Activated CD4-positive, alpha-beta memory T cell treated with anti-CD3 and anti-CD28 coated beads for 36 hours (primary cell): ENCODE measurements around the gene HLA-DMA. TPM values are rescaled to one million over a fixed set of nuclear protein-coding genes. Genes with fewer than 3 reads are reported as not detected.
A peak's percentile ranks its signal among the peaks of the same experiment; 100 is the strongest.
"Not testable (repeated sequence)": the region's sequence is repeated elsewhere in the genome, so short reads cannot be mapped to it uniquely, and the experiment has no call there.

Source experiments
- CTCF ChIA-PET: fragments of 350-600 bp; sonication (Branson Sonifier 250); formaldehyde crosslinking; loops from one replicate; lab custom pipeline; 2021; ENCODE audit warnings: antibody characterized with exemption, inconsistent platforms; lab: Charles Lee
- POLR2A ChIA-PET: fragments of 350-600 bp; sonication (Branson Sonifier 250); formaldehyde crosslinking; loops from one replicate; lab custom pipeline; 2021; ENCODE audit warnings: antibody characterized with exemption; lab: Charles Lee
- DNase-seq: peaks from one replicate; pipeline ENCODE4 v3.0.0-alpha.2; 2020
- H3K27ac Mint-ChIP-seq: one replicate; pipeline ENCODE4 v1.8.0; 2021; ENCODE audit warnings: mixed read lengths
- H3K27me3 Mint-ChIP-seq: one replicate; pipeline ENCODE4 v1.8.0; 2021; ENCODE audit warnings: mixed read lengths
- H3K36me3 Mint-ChIP-seq: one replicate; pipeline ENCODE4 v1.8.0; 2021; ENCODE audit warnings: mixed read lengths
- H3K4me1 Mint-ChIP-seq: one replicate; pipeline ENCODE4 v1.8.0; 2021; ENCODE audit warnings: low read depth, mixed read lengths
- H3K4me3 Mint-ChIP-seq: one replicate; pipeline ENCODE4 v1.8.0; 2021; ENCODE audit warnings: mild to moderate bottlenecking, mixed read lengths
- H3K9me3 Mint-ChIP-seq: one replicate; pipeline ENCODE4 v1.8.0; 2021; ENCODE audit warnings: mixed read lengths
- intact Hi-C: fragments of 100-400 bp; cut with micrococcal nuclease; formaldehyde crosslinking; loops from one replicate; pipeline ENCODE4 v1.15.1; 2023
- total RNA-seq, 2 experiments: library from RNA; stranded (reverse); gene quantifications; one replicate each; pipeline ENCODE4 v1.2.3, GENCODE V29; 2021

The HLA-DMA gene
- total RNA-seq, 2 experiments from 2014 or later, result 9.6 to 10.2 TPM

DNA sequence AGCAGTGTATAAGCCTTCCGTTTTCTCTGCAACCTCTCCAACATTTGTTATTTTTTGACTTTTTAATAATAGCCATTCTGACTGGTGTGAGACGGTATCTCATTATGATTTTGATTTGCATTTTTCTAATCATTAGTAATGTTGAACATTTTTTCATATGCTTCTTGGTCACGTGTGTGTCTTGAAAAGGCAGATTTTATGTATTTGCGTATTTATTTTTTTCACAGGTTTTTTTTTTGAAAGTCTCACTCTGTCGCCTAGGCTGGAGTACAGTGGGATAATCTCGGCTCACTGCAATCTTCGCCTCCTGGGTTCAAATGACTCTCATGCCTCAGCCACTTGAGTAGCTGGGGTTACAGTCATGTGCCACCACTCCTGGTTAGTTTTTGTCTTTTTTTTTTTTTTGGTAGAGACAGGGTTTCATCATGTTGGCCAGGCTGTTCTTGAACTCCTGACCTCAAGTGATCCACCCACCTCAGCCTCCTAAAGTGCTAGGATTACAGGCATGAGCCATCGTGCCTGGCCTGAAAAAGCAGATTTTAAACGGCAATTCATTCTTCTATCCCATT, 10.3 kb downstream of the HLA-DMA start:
- H3K4me1 Mint-ChIP-seq, result peaks cover 59% of the 10 kb centered on the region
- H3K4me3 Mint-ChIP-seq, result not testable (repeated sequence)
- POLR2A ChIA-PET, result interaction anchor here (1.2 to 5.4 kb wide), 3 partner anchors 25 to 30 kb away, joined by 3 to 59 read pairs (median 22); partner anchors contain the start of gene BRD2

DNA sequence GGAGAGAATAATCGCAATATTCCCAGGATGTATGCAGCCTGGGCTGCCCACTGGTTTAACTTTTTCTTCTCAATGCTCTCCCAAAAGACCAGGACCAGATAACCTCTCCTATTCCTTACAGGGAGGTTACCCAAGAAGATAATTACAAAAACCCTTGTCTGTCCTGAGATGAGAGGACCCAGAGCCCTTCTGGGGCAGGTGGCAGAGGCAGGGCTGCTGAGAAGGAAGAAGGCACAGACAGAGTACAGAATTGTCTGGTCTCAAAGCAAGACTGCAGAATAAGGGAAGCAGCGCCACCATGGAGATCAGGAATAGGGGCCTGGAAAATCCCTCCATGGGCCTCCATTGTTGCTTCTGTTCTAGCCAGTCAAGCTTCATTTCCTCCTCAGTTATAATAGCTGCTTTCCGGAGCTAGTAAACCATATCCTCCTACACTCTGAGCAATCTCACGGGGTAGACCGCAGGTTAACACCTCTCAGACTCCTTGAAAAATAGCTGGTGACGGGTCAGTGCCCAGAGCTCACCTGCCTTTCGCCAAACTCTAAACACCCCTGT, 11.6 kb downstream of the HLA-DMA start:
- Mint-ChIP-seq H3K27me3 (no peaks in the 10 kb centered on the region), H3K9me3 (peaks cover 3% of the 10 kb centered on the region), H3K36me3 (no peaks in the 10 kb centered on the region), H3K27ac (peak overlapping the region; percentile 87), H3K4me1 (peaks cover 59% of the 10 kb centered on the region), H3K4me3 (peak overlapping the region; percentile 77)
- intact Hi-C loops, result loop anchor here (1.0 to 5.0 kb wide), 4 partner anchors 12 to 49 kb away; partner anchors contain the start of genes BRD2 and HLA-DMA
- ChIA-PET CTCF (interaction anchor here (0.6 to 13.1 kb wide), 15 partner anchors 8 to 103 kb away, joined by 3 to 384 read pairs (median 6); partner anchors contain the start of genes BRD2, HLA-DMA and TAP2), POLR2A (interaction anchor here (0.6 to 5.4 kb wide), 8 partner anchors 12 to 47 kb away, joined by 3 to 59 read pairs (median 3); partner anchors contain the start of genes BRD2 and HLA-DMA)
- DNase-seq, result peak; percentile 71

More for the DNA sequence above, 10.3 kb downstream of the HLA-DMA start:
- not testable (repeated sequence) for DNase-seq, H3K9me3 Mint-ChIP-seq, H3K36me3 Mint-ChIP-seq, H3K27ac Mint-ChIP-seq, H3K27me3 Mint-ChIP-seq
- CTCF ChIA-PET, result interaction anchor here (0.9 to 13.1 kb wide), 8 partner anchors 8 to 104 kb away, joined by 3 to 384 read pairs (median 11); partner anchors contain the start of genes HLA-DMA and TAP2
- intact Hi-C loops, result loop anchor here (5.0 kb wide), 1 partner anchor 50 kb away; no protein-coding TSS in a partner anchor

DNA sequence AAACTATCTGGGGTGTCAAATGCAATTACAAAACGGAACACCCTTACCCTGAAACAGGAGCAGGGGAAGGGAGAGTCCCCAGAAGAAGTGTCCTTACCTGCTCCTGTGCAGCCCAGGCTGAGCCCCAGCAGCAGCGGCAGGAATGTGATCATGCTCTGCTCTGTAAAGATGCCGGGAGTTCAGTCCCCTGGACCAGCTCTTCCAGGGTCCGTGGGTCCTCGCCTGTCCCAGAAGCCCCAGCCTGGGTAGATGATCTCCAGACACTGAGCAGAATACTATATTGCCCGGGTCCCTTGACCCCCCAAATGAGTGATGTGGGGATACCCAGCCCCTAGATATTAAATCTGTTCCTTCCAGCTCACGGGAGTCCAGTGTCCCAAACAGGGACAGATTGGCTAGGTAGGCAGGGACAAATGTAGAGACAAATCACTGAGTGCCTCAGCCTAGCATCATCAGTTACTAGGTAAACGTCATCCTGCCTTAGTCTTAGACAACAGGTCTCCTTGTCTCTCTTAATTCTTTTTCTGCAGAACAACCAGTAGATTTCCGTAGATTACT, 12.2 kb downstream of the HLA-DMA start, which contains the start of gene HLA-DMB:
HLA-DMB (minus strand) TSS at position 373 of the 558 bp plus-strand sequence; CDS start at position 152, 221 bp downstream.
- peak; percentile 52 for DNase-seq
- intact Hi-C loops, result loop anchor here (1.0 to 5.0 kb wide), 4 partner anchors 13 to 48 kb away; partner anchors contain the start of genes BRD2 and HLA-DMA
- POLR2A ChIA-PET, result interaction anchor here (0.6 to 5.4 kb wide), 5 partner anchors 13 to 44 kb away, joined by 3 to 59 read pairs (median 9); partner anchors contain the start of genes BRD2 and HLA-DMA

DNA sequence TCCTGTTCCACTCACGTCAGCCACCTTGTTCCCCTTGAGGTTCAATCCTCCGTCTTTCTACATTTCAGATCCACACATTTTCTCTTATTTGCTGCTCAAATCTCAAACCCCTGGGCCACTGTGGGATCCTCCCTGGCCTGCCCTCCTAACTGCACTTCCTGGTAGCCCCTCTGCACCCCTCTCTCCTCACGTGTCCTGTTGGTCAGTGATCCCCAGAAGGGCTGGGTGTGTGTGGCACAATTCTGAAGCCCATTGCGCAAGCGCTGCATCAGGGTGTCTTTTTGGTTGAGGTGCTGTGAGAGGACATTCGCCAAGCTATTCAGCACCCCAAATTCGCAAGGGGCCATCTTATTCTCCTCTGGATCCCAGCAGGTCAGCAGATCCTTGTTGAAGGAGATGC, 14.4 kb downstream of the HLA-DMA start:
- intact Hi-C loops, result no loop called here
- peaks cover 38% of the 10 kb centered on the region for H3K4me1 Mint-ChIP-seq
- DNase-seq, result no peak
- CTCF ChIA-PET, result interaction anchor here (0.6 to 13.1 kb wide), 3 partner anchors 15 to 46 kb away, joined by 3 to 384 read pairs (median 115); partner anchors contain the start of gene HLA-DMA
- no peak overlapping the region for H3K4me3 Mint-ChIP-seq
- POLR2A ChIA-PET, result interaction anchor here (5.4 kb wide), 1 partner anchor 34 kb away, joined by 59 read pairs; no protein-coding TSS in a partner anchor
- no peak overlapping the region for H3K27ac Mint-ChIP-seq
- no peaks in the 10 kb centered on the region for H3K36me3 Mint-ChIP-seq
- H3K9me3 Mint-ChIP-seq, result no peaks in the 10 kb centered on the region
- H3K27me3 Mint-ChIP-seq, result no peaks in the 10 kb centered on the region

More for the DNA sequence above, 12.2 kb downstream of the HLA-DMA start, which contains the start of gene HLA-DMB:
- H3K36me3 Mint-ChIP-seq, result no peaks in the 10 kb centered on the region
- H3K4me3 Mint-ChIP-seq, result peak within 1 kb of the TSS; percentile 77
- H3K4me1 Mint-ChIP-seq, result peaks cover 59% of the 10 kb centered on the region
- CTCF ChIA-PET, result interaction anchor here (0.9 to 13.1 kb wide), 13 partner anchors 8 to 308 kb away, joined by 3 to 384 read pairs (median 9); partner anchors contain the start of genes BRD2, HLA-DMA and TAP2
- H3K27ac Mint-ChIP-seq, result peak within 1 kb of the TSS; percentile 87
- H3K27me3 Mint-ChIP-seq, result no peaks in the 10 kb centered on the region
- peaks cover 3% of the 10 kb centered on the region for H3K9me3 Mint-ChIP-seq

- ChIA-PET POLR2A (interaction anchor here (5.4 kb wide), 1 partner anchor 35 kb away, joined by 59 read pairs; no protein-coding TSS in a partner anchor), CTCF (interaction anchor here (1.0 to 13.1 kb wide), 3 partner anchors 19 to 69 kb away, joined by 3 to 384 read pairs (median 216); partner anchors contain the start of gene HLA-DMA)
- H3K4me3 Mint-ChIP-seq, result no peak overlapping the region
- H3K4me1 Mint-ChIP-seq, result peaks cover 25% of the 10 kb centered on the region
- no peaks in the 10 kb centered on the region for H3K9me3 Mint-ChIP-seq
- no peak for DNase-seq
- intact Hi-C loops, result no loop called here
- H3K27ac Mint-ChIP-seq, result no peak overlapping the region
- no peaks in the 10 kb centered on the region for H3K36me3 Mint-ChIP-seq
- H3K27me3 Mint-ChIP-seq, result no peaks in the 10 kb centered on the region
Measured at GRCh38 chr6:32937230-32937633, 15.7 kb downstream of the HLA-DMA start.

DNA sequence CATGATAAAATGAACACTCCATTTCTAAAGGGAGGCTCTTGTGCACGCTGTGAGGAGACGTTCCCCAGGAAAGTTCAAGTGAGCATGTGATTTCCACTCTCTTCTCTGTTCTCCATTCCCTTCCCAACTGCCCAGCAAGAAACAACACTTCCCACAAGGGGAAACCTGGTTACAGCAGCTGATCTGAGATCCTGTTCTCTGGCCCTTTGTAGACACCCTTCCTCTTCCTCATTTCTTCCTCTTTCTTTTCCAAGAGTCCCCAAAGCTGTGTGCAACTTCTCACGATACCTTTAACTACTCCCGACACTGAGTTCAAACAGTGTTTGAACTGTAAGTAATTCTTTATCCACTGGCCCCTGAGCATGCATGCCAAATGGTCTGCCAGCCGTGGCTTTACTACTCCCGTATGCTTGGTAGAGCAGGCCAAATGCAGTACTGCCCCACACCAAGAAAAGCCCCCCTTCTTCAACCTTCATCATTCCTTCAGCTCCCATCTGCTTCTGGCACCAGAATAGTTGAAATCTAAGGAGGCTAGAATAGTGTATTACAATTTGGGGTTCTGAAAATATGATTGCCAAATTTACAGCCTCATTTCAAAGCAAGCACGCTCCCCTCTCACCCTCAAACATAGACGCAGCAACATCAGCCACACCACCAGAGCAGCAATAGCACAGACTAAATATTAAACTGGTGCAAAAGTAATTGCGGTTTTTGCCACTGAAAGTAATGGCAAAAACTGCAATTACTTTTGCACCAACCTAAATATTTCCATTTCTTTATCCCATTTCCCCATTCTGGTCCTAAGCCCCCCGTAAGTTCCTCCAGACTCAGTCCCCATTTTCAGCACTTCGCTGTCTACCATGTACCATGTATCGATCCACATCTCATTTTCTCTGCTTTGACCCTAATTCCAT, 16.4 kb downstream of the HLA-DMA start:
- POLR2A ChIA-PET, result interaction anchor here (1.7 kb wide), 1 partner anchor 36 kb away, joined by 6 read pairs; no protein-coding TSS in a partner anchor

DNA sequence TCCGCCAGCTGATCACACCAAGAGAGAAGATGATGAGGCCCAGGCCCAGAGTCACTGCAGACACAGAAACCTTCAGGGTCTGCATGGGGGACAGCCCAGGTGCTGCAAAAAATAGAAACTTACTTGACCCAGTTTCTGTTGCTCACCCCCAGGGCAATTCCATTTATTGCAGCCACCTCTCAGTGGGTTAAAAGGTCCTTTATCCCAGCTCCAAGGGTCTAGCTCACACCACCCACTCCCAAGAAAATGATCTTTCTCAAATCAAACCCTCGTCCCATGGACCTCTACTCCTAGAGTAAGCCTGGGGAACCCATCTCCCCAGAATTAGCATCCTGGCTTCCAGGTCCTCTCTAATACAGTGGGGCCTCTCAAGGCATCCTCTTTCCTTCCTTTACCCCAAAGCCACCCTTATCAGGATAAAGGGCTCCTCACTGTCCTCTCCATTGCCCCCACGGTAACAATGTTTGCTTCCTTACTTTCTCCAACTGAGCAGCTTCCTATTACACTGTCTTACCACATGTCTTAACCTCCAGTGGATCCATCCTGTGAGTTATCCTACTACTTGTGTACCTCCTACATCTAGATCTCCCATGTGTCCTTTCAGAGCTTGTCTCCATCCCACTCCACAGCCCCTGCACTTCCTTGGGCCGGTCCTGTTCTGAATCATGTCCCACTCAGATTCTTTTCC, 17.2 kb downstream of the HLA-DMA start:
- no peaks in the 10 kb centered on the region for H3K27me3 Mint-ChIP-seq
- H3K27ac Mint-ChIP-seq, result no peak overlapping the region
- H3K4me3 Mint-ChIP-seq, result no peak overlapping the region
- no peaks in the 10 kb centered on the region for H3K36me3 Mint-ChIP-seq
- ChIA-PET CTCF (interaction anchor here (0.7 to 13.1 kb wide), 6 partner anchors 12 to 68 kb away, joined by 3 to 384 read pairs (median 32); partner anchors contain the start of genes BRD2 and HLA-DMA), POLR2A (interaction anchor here (1.7 kb wide), 1 partner anchor 36 kb away, joined by 6 read pairs; no protein-coding TSS in a partner anchor)
- DNase-seq, result no peak
- intact Hi-C loops, result no loop called here
- H3K9me3 Mint-ChIP-seq, result no peaks in the 10 kb centered on the region
- peaks cover 10% of the 10 kb centered on the region for H3K4me1 Mint-ChIP-seq

More for the DNA sequence above, 16.4 kb downstream of the HLA-DMA start:
- no peak overlapping the region for H3K27ac Mint-ChIP-seq
- no peak overlapping the region for H3K4me3 Mint-ChIP-seq
- DNase-seq, result no peak
- H3K9me3 Mint-ChIP-seq, result no peaks in the 10 kb centered on the region
- intact Hi-C loops, result no loop called here
- CTCF ChIA-PET, result interaction anchor here (0.7 to 13.1 kb wide), 6 partner anchors 11 to 68 kb away, joined by 3 to 384 read pairs (median 32); partner anchors contain the start of genes BRD2 and HLA-DMA
- no peaks in the 10 kb centered on the region for H3K36me3 Mint-ChIP-seq
- H3K27me3 Mint-ChIP-seq, result no peaks in the 10 kb centered on the region
- peaks cover 18% of the 10 kb centered on the region for H3K4me1 Mint-ChIP-seq

GRCh38 chr6:32933661-32934085, 19.2 kb downstream of the HLA-DMA start:
- POLR2A ChIA-PET, result interaction anchor here (0.7 to 1.6 kb wide), 8 partner anchors 21 to 80 kb away, joined by 3 to 18 read pairs (median 4); partner anchors contain the start of gene TAP1
- no peak overlapping the region for H3K27ac Mint-ChIP-seq
- intact Hi-C loops, result loop anchor here (1.0 to 5.0 kb wide), 3 partner anchors 20 to 51 kb away; partner anchors contain the start of genes BRD2 and HLA-DMA

DNA sequence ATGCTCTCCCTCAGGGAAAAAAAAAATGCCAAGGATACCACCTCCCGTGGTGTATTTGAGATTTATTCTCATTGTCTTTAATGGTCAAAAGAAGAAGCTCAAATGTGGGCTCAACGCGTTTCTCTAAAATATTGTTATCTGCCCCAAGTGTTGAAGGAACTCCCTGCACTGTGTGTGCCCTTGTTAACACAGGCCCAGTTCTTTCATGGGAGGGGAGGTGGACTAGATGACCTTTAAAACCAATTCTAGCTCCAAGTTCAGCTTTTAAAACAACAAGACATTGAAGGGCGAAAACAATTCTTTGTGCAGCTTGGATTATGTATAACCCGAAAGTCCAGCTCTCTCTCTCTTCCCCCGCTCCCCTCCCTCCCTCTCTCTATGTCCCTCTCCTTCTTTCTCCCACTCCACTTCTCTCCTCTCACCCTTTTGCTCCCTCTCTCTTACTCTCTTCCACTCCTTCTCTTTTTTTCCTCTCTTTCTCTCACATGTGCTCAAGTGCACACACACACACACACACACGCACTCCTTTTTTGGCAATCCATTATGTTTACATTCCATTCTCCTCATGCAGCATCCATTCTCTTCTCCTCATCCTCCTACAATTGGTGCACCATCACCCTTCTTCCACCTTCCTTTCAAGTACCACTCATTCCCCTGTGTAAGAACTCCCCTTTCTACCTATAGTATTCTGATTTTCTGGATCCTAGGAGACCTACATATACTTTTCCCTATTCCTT, 20.6 kb downstream of the HLA-DMA start:
- ChIA-PET CTCF (interaction anchor here (1.1 to 13.1 kb wide), 14 partner anchors 11 to 114 kb away, joined by 3 to 384 read pairs (median 21); partner anchors contain the start of genes BRD2, HLA-DMA and TAP2), POLR2A (interaction anchor here (1.0 to 1.5 kb wide), 3 partner anchors 34 to 79 kb away, joined by 3 to 6 read pairs (median 5); partner anchors contain the start of gene TAP1)
- intact Hi-C loops, result loop anchor here (5.0 kb wide), 1 partner anchor 35 kb away; the partner anchor contains the start of gene BRD2
- no peak for DNase-seq
- H3K36me3 Mint-ChIP-seq, result no peaks in the 10 kb centered on the region
- H3K27ac Mint-ChIP-seq, result no peak overlapping the region
- no peaks in the 10 kb centered on the region for H3K4me1 Mint-ChIP-seq
- H3K9me3 Mint-ChIP-seq, result no peaks in the 10 kb centered on the region
- no peaks in the 10 kb centered on the region for H3K27me3 Mint-ChIP-seq
- no peak overlapping the region for H3K4me3 Mint-ChIP-seq

More at GRCh38 chr6:32933661-32934085, 19.2 kb downstream of the HLA-DMA start:
- H3K27me3 Mint-ChIP-seq, result no peaks in the 10 kb centered on the region
- CTCF ChIA-PET, result interaction anchor here (0.6 to 13.1 kb wide), 47 partner anchors 8 to 316 kb away, joined by 3 to 384 read pairs (median 5); partner anchors contain the start of genes BRD2, HLA-DMA, HLA-DPA1 and TAP2
- no peaks in the 10 kb centered on the region for H3K9me3 Mint-ChIP-seq
- peak; percentile 84 for DNase-seq
- H3K4me3 Mint-ChIP-seq, result no peak overlapping the region
- H3K4me1 Mint-ChIP-seq, result no peaks in the 10 kb centered on the region
- no peaks in the 10 kb centered on the region for H3K36me3 Mint-ChIP-seq
